GM21723 (cell line): Measurements from ENCODE around the gene ADAM19.

Experiments
- ATAC-seq: cut with Tn5 transposase; IDR thresholded peaks from one replicate; pipeline ENCODE4 v1.9.1; 2021; ENCODE audit warnings: mild to moderate bottlenecking, moderate library complexity; ENCODE audit not compliant: unreplicated experiment

ADAM19 gene

DNA sequence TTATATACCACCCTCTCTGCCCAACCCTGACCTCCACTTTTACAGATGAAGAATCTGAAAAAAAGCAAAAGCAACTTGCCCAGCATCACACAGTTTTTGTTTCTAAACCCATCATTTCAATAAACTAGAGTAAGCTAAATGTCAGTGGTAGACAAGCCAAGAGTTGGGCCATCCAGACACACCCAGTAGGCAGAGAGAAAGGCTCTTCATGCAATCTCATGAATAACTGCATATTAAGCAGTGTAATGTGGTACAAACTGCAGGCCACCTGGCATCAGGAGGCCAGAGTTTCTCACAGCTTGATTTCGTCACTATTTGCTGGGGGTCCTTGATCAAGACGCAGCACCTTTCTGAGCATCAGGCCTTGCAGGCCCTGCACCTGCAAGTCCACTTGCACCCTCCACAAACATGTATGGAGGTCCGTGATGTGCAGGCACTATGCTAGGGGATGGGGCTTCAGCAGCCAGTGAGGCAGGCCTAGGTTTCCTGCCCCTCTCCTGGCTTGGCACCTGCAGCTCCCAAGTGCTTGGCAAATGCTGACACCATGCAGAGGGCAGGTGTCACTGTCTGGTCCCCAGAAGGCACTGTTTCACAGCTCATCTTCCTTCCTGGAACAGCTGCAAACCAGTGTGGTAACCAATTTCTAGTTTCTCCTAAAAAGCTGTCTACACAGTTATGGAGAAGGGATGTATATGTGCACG lies 29.8 kb downstream of the ADAM19 start:
- ATAC-seq: no peak

DNA sequence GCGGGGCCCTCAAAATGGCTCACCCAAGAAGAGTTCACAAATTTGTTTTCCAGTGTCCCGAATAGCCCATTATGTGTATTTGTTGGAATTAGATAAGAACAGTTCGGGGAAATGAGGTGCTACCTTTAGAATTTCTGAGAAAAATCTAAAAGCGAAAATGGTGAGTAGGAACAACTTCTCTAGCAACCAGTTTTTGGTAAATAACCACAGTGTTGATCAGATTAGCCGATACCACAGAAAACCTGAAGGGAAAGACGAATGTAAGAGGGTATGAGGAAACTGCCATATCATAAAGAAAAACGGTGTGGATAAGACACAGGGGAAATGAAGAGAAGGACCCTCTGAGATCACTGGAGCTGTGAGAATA lies 31.0 kb downstream of the ADAM19 start:
- no peak for ATAC-seq

DNA sequence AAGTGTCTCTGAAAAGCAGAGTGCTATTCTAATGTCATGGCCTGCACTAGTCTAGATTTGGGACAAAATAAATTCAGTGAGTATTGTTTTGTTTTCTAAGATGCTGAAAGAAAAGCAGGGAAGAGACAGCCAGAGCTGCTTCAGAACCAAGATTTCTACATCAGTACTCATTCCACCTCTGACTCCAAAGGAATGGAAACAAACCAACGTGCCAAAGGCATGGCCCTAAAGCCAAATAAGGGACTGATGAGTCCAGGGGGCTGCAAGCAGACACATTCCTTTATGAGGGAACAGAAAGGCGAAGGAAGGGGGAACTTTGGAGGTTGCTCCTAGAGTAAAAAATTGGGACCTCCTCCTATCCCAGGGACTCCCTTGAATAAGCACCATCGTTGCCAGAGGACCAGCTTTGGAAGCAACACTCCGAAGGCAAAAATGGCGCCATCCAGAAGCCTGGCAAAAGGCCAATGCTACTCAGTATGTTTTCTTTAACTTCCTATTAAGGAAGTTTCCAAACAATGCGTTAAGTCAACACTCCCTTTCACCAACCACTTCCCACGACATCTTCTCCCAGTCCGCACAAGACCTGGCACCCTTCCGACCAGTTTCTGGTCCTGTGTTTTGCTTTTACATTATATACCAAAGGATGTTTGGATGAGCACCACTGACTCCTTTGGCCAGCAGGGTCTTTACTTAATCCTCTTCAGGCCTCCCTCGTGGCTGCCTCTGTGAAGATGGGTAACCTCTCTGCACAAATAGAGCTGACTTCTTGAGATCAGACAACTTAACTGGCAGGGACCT lies 31.6 kb downstream of the ADAM19 start:
- ATAC-seq: no peak

DNA sequence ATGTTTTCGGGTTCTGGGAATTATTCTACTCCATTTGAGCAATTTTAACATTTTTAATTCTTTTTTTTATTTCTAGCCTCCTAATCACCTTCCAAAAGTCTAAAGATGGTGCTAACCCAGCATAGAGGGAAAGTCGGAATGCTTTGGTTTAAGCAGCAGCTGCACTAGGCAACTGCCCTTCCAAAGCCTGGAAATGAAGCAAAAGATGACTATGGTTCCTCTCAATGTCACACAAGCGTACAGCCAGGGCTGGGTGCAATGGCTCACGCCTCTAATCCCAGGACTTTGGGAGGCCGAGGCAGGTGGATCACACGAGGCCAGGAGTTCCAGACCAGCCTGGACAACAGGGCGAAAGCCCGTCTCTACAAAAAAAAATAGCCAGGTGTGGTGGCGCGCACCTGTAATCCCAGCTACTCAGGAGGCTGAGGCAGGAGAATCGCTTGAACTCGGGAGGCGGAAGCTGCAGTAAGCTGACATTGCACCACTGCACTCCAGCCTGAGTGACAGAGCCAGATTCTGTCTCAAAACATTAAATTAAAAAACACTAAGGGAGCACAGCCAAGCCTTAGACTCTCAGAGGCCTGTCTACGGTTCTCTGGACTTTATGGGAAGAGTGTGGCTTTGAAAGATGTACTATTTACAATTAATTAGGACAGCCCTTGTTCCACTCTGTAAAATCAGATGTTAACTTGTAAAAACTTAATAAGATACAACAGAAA lies 33.1 kb downstream of the ADAM19 start:
- no peak for ATAC-seq

DNA sequence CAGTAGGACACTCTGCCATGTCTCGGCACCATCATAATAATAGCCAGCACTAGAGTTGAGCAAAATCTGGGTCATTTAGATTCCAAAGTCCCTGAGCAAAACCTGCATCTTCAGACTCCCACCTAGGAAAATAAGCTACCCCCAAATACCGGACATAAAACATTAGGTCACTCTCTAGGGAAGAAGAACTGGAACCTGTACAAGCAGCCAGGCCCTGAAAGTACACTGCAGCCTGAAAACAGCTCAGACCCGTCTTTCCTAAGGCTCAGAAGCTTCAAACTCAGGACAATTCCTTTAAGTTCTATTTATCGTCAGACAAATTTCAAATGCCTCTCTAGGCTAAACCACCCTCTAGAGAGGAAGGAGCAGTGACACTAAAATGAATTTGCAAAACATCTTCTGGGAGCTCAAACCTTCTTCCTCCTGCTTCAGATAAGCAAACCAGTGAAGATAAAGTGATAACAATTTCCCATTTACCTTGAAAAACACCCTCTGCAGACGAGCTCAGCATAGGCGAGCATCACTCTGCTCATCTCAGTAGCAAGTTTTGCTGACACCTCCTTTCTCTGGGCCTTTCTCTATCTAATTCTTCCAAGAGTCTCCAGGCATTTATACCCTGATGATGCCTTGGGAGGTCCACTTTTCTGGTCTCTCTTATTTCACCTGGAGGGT lies 34.0 kb downstream of the ADAM19 start:
- peak; percentile 4 for ATAC-seq

DNA sequence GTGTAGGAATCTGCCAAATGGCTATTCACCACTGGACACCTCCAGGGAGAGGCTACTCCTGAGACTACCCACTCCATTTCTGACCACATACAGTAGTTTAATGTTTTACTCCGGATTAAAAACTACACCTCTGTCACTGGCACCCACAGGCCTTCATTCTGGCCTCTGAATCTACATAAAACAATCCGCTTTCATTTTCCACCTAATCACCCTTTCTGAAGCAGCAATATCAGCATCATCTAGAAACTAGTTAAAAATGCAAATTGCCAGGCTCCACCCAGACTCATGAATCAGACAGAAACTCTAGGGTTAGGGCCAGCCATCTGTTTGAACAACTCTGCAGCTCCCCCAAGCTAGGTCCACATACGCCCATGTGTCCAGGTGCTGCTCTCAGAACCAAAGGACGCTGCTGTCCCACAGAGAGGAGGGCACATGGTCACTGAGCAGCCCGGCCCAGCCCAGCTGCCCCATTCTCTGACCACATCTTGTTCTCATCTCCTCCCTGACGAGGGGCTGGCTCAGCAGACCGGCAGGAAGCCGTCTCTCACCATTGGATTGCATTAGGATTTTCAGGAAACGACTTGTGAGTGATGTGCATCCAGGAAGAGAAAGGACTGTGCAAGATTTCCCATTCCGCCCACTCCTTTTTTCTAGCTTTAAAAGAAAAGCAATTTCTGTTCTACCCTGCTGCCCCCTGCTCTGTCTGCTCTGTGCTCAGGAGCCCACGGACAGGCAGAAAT lies 34.7 kb downstream of the ADAM19 start:
- ATAC-seq: peak; percentile 96

DNA sequence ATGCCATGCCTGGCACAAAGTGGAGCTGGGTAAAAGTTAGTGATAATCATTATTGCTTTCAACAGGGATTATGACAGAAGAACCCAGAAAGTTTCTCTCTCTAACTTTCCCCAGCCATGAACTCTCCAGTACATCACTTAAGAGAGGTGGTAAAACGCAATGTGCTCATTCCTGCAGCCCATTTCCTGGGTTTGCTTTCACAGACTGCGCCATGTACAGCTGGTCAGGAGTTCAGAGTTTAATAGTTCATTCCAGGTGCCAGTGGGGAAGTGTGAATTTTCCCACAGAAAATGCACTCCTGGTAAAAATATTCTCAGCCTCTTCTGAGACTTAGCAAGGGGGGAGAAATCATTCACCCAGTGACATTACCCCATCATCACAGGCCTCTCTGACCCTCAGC lies 35.5 kb downstream of the ADAM19 start:
- ATAC-seq: no peak

DNA sequence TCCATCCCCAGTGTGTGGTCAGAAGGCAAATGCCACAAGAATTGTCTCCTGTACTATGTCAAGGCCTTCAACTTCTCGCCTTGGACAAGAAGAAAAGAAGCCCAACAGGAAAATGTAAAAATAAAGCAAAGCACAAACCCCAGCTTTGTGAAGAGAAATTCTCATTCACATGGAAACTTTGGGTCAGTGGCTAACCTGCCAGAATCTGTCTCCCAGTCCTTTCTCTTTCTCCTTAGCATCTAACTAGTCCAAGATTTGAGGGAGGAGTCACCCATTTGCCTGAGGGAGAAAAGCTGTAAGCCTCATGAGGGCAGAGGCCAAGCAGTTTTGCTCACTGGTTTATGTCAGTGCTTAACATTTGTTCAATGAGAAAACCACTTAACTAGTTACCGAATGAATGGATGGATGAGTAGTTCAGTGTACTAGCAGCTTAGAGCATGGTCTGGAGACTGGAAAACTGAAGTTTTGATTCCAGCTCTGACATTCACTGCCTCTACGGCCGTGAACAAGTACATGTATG lies 36.0 kb downstream of the ADAM19 start:
- no peak for ATAC-seq

DNA sequence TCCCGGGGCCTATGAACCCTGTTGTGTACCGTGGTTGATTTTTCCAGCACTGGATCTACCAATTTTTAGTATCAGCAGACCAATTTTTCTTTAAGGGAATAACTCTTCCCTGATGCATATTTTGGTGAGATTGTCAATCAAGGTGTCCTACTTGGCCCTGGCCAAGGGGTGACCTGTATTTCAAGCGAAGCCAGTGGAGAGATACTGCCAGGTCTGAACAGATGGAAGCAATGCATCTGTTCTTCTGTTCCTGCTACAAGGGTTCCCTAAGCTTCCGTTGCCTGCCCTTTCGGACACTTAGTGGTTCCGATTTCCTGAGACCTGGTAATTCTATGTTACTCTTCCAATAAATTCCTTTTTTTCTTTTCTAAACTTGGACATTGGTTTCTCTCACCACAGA lies 37.3 kb downstream of the ADAM19 start:
- no peak for ATAC-seq

DNA sequence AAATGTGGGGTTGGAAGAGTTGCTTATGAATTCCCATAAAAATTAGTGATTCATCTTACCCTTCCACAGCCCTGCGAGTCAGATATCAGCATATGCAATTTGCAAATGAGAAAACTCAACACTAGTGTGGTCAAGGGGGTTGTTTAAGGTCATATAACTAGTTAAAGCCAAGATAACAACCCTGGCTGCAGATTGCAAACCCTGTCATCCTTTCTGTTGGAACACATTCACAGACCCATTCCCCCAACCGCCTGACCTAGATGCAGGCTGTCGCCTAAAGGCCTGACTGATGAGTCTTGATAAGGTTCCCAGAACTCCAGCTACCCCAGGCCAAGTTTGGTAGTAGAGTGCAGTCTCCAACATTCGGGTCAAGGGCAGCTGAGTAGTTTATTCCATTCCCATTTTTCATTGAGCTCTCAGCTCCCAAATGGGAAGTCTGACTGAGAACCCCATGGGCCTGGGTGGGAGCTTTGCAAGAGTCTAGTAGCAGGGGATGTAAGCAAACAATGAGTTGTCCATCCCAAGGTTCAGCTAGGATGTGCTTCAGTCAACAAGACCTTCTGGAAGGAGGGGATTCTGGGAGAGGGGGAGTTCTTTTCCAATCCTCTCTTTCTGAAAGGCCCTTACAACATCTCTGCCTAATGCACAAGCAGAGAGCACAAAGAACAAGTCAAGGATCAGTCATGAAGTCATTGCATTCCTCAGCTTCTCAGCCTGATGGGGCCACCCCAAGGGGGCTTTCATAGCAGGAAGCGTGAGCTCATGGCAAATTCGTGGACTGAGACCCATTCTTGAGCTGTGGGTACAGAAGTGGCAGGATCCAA lies 40.3 kb downstream of the ADAM19 start:
- ATAC-seq: no peak

DNA sequence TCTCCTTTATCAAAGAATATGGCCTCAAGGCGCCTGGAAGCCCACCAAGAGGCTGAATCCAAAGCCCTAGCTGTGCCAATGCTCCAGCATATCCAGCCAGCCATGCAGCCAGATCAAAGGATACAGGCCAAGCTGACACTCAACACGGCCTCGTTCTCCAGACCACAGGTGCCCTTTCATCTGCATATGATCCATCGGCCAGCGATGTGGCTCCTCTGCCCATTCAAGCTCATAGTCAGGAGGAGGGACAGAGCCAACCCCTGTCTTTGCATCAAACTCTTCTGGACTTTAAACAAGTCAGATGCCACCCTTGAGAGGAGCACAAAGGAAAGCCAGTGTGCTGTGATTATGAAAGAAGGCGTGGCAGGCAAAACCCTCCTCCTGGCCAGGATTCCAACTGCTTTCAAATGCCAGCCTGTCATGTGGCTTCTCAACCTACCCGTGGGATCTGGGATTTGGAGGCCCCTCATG lies 42.5 kb downstream of the ADAM19 start:
- ATAC-seq: no peak

DNA sequence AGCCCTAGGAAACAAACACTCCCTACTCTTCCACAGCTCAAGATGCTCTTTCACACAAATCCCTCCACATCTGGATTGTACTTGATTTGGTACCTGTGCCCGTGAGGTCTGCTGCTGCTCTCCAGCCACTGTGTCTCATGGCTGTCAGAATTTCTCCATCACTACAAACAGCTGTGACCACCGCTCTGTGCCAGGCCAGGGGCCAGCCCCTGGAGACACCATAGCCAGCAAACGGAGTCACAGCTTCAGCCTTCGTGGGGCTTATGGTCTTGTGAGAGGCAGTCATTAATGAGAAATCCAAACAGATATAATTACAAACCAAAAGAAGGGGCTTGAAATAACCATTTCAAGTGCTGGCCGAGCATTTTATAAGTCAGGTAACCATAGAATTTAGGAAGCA lies 43.6 kb downstream of the ADAM19 start:
- ATAC-seq: no peak

DNA sequence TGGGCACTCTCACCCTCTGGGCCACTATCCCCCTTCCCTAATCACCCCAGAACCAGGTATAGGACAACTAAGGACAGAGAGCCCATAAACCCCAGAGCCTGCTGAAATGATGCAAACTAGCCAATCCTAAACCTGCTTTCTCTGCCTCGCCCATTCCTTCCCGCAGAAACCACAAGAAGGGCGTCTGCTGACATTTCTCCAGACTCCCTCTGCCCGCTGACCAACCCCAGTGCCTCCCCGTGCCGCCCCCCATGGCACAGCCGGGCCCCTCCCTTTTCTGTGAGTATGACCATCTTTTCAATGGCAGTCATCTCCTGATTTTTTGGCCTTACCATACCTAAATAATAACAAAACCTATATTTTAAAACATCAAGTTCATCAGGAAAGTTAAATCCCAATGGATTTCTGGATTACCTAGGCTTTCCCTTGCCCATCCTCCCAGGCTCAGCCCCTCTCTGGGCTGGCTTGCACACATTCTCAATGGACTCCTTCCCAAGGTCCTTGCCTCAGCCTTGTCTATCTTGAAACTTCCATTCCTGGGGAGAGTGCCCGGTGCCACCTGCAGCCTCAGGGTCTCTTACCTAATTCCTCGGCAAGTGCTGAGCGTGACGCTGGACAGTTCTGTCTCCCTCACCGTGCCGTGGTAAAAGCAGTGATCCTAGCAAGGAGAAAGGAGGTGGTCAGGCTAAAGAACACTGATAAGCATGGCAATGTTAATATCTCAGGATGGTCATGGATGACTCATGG lies 45.2 kb downstream of the ADAM19 start:
- no peak for ATAC-seq

DNA sequence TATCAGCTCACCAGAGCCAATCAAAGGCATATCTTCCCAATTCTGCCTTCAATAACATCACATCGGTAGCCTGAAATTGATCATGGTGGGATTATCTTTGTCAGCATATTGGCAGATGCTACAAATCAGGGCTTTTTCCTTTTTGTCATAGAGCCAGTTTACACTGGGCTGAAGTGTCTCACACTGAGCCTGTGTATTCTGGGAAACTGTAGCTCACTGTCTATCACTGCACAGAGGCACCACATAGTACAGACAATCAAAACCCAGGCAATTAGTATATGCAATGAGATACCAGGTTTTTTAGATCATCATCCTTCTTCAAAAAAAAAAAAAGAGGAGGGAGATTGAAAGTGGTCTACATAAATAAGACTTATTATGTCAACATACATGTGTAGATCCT lies 46.6 kb downstream of the ADAM19 start:
- ATAC-seq: no peak

DNA sequence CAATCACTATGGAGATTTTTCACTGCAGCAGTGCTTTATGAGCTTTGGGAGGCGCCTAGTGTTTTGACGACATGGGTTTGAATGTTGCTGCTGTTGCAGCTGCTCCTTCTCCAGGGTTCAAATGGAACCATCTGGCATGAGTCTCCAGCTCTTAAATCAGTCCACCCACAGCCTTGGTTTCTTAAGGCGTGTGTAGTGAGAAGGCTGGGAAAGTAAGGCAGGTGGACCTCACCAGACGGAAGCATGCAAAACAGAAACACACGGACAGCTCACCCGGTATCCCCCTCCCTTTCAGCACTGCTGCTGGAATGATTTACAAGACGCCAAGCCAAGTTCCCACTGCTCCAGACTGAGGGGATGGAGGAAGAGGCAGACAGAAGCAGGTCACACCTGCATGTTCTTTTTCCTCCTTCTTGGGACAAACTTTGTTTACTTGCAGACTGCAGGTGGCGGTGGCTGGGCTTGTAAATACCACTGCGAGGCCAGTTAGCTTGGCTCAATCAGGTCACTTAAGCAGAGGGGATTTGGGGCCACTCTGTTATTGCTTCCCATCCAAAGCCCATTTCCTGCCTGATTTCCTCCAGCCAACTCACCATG lies 47.4 kb downstream of the ADAM19 start:
- no peak for ATAC-seq

DNA sequence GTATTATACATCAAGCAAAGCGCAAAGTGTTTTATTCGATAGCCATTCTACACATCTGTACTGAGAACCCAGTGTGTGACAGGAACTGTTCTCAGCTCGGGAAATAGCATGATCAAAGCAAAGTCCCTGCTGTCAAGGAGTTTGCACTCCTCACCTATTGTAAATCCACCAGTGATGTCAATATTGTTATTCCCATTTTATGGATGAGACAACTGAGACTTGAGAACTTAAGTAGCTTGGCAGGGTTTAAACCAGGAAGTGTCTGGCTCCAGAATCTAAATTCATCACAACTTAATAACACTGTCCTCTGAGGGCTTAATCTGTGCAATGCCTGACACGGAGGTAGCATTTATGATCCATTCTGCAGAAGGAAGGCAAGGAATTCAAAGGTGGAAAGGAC lies 50.7 kb downstream of the ADAM19 start:
- ATAC-seq: no peak

DNA sequence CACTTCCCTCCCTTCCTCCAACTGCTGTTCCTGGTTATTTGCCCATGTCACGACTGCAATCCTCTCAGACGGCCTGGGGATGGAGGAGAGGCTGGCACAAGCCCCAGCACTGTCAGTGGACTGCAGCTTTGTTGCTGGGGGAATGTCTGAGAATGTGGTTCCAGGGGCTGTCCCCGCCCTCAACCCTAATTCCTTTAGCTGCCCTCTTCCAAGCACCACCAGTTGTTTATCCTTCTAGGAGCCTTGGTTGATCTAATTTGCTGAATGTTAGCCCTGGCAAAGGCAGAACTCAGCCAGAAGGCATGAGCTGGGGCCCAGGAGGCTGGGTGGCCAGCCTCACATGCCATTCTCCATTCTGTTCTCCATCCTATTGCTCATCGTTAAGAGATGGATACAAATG lies 51.6 kb downstream of the ADAM19 start:
- no peak for ATAC-seq

DNA sequence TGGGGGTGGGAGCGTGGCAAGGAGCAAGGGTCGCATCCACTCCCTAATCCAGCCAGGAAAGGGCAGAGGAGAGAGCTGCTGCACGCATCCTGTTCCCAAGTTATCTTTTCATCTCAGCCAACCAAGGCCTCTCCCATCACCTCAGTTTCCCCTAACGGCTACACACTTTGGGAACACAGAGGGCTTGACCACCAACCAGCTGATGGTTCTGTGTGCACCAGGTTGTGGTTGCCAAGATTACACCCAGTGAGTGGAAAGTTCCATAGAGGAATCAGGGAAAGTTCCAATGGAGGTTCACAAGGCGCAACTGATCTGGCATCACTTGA lies 53.9 kb downstream of the ADAM19 start:
- no peak for ATAC-seq
